ENCODE measurements around the gene MMP25.
A peak's percentile ranks its signal among the peaks of the same experiment; 100 is the strongest.

MMP25 gene

DNA sequence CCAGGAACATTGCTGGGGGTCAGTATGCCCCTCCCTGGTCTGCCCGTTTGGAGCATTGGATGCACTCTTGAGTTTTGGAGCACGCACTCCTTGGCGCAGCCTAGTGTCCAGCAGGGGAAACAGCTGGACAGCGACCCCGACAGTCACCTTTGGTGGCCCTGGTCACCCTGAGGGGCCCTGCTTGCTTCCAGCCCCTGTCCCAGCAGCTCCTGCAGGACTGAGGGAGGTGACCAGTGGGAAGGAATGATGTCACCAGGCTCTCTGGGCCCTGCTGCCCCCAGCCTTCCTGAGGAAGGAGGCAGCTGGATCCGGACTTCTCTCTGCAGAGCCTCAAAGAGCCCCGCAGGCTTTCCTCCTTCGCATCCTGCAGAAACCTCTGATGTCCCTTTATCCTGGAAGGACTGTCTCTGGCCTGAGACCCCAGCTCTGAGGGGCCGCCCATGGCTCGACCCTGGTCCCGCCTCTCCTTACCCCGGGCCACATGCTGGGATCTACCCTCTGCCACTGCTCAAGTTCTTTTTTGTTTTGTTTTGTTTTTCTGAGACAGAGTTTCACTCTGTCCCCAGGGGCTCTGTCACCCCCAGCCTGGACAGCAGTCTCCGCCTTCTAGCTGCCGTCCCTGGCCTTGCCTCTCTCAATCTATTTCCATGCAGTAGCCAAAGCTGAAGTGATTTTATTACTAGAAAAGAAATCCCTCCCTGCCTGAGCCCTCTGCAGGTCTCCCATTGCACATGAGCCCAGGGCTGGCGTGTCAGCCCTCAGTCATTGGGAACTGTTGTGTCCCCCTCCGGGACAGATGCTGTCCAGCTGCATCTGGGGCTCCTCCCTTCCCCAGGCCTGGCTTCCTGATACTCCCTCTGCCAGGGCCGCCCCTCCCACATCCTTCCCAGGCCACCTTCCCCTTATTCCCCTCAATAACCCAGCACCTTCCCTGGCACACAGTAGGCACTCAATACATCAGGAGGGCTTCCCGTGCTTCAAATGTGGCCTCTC, 41.2 kb downstream of the MMP25 start:
- DNase-seq (ENCODE audit: insufficient read length) (no peak), FAIRE-seq (peak; percentile 5)
- TF ChIP-seq POLR2A (IDR thresholded peaks at IDR 0.05; ENCODE audit: low read depth, low read length) (no peak), TAF1 (IDR thresholded peaks at IDR 0.05; ENCODE audit: borderline replicate concordance, low read depth, low read length) (no peak), POLR2AphosphoS5 (IDR thresholded peaks at IDR 0.05; ENCODE audit: low read depth, low read length) (no peak)

DNA sequence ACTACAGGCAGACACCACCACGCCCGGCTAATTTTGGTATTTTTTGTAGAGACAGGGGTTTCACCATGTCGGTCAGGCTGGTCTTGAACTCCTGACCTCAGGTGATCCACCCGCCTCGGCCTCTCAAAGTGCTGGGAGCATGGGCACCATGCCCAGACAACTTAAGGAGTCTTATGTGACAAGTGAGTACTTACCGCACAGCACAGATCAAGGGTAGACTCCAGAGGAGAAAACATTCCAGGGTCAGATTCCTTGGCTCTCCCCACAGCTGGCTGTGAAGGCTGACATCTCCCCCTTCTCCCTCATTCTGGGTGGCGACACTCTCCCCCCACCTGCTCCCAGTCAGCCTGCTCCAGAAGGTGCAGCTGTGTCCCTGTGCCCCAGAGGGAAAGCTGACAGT, 42.1 kb downstream of the MMP25 start:
- FAIRE-seq: no peak
- no peak for DNase-seq (ENCODE audit: insufficient read length)

DNA sequence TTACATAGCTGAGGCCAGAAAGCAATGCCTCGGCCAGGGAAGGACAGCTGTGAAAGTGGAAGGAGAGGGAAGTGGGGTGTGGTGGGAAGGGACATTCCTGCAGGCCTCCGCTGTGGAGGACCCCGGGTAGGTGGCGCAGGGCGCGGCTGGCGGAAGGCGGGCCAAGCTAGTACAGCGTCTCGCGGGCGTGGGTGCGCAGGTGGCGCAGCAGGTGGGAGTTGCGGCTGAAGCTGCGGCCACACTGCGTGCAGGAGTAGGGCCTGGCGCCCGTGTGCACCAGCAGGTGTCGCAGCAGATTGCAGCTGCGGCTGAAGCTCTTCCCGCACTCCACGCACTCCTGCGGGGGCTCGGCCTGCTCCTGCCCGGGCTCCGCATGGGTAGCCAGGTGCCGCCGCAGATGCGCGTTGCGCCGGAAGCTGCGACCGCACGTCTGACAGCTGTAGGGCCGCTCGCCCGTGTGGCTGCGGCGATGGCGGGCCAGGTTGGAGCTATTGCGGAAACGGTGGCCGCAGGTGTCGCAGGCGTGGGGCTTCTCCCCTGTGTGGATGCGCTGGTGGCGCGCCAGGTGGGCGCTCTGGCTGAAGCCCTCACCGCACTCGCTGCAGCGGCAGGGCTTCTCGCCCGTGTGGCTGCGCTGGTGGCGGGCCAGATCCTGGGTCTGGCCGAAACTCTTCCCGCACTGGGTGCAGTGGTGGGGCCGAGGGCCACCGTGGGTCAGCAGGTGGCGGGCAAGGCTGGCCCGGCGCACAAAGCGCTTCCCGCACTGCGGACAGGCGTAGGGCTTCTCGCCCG, 42.8 kb downstream of the MMP25 start:
- TF ChIP-seq TAF1 (IDR thresholded peaks at IDR 0.05; ENCODE audit: borderline replicate concordance, low read depth, low read length): no peak
- TF ChIP-seq POLR2AphosphoS5 (IDR thresholded peaks at IDR 0.05; ENCODE audit: low read depth, low read length): no peak
- no peak for TF ChIP-seq POLR2A (IDR thresholded peaks at IDR 0.05; ENCODE audit: low read depth, low read length)
- DNase-seq (ENCODE audit: insufficient read length): no peak
- FAIRE-seq: no peak

More for the DNA sequence above, 42.1 kb downstream of the MMP25 start:
- TF ChIP-seq POLR2A (IDR thresholded peaks at IDR 0.05; ENCODE audit: low read depth, low read length) (no peak), TAF1 (IDR thresholded peaks at IDR 0.05; ENCODE audit: borderline replicate concordance, low read depth, low read length) (no peak)

DNA sequence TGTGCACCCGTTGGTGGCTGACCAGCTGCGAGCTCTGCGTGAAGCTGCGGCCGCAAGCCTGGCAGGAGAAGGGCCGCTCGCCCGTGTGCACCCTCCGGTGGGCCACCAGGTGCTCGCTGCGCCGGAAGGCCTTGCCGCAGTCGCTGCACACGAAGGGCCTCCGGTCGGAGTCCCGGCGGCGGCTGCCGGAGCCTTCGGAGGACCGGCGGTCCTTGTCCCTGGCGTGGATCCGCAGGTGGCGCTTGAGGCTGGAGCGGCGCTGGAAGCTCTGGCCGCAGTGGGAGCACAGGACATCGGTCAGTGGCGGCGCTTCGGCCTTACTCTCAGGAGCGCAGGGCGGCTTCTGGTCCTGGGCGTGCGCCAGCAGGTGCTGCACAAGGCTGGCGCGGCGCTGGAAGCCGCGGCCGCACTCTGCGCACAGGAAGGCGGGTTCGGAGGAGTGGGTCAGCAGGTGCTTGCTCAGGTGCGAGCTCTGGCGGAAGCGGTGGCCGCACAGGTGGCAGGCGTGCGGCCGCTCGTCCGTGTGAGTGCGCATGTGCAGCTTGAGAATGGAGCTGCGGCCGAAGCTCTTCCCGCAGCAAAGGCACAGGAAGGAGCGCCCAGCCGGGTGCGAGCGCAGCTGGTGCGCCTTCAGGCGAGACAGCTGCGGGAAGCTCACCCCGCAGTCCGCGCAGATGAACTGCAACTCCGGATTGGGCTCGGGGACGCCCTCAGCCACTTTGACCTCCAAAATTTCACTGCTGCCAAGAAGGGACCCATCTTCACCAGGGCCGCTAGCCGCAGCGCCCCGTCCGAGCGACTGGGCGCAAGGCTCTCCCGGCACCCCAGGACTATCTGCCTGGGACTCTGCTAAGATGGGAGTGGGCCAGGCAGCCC, 43.6 kb downstream of the MMP25 start:
- TF ChIP-seq POLR2A (IDR thresholded peaks at IDR 0.05; ENCODE audit: low read depth, low read length): no peak
- no peak for TF ChIP-seq TAF1 (IDR thresholded peaks at IDR 0.05; ENCODE audit: borderline replicate concordance, low read depth, low read length)
- no peak for TF ChIP-seq POLR2AphosphoS5 (IDR thresholded peaks at IDR 0.05; ENCODE audit: low read depth, low read length)
- FAIRE-seq: no peak
- DNase-seq (ENCODE audit: insufficient read length): no peak

DNA sequence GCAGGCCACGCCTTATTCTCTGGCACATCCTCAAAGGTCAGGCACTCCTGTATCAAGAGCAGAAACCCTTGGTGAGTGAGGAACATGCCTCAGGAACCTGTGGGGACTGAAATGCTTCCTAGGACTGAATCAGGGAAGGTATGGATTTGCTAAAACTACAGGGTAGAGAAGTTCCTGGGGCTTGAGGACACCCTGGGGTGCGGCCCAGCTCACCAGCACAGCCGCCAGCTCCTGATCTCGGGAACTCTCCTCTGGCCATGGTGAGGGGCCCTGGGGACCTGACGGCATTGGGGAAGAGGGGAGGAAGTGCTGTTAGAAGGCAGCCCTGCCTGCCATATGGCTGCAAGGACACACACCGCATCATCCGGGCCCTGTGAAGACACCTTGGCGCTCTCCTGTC, 45.2 kb downstream of the MMP25 start:
- DNase-seq (ENCODE audit: insufficient read length): no peak
- FAIRE-seq: no peak
- no peak for TF ChIP-seq POLR2AphosphoS5 (IDR thresholded peaks at IDR 0.05; ENCODE audit: low read depth, low read length)
- TF ChIP-seq TAF1 (IDR thresholded peaks at IDR 0.05; ENCODE audit: borderline replicate concordance, low read depth, low read length): no peak
- no peak for TF ChIP-seq POLR2A (IDR thresholded peaks at IDR 0.05; ENCODE audit: low read depth, low read length)

DNA sequence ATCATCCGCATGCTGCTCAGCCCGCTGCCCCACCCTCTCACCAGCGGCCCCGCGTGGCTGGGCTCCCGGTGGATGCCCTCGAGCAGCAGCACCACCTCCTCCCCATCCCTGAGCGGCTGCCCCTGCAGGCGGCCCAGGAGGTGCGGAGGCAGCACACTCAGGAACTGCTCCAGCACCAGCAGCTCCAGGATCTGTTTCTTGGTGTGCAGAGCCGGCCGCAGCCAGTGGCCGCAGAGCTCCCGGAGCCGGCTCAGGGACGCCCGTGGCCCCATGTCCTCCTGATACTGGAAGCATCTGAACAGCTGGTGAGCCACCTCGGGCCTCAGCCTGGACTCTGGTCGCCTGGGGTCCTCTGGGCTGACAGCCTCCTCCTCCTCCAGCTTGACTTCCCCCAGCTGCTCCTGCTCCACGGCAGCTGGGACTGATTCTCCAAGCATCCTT, 46.2 kb downstream of the MMP25 start:
- DNase-seq (ENCODE audit: insufficient read length): no peak
- no peak for FAIRE-seq
- TF ChIP-seq TAF1 (IDR thresholded peaks at IDR 0.05; ENCODE audit: borderline replicate concordance, low read depth, low read length): no peak
- TF ChIP-seq POLR2A (IDR thresholded peaks at IDR 0.05; ENCODE audit: low read depth, low read length): no peak
- TF ChIP-seq POLR2AphosphoS5 (IDR thresholded peaks at IDR 0.05; ENCODE audit: low read depth, low read length): no peak

DNA sequence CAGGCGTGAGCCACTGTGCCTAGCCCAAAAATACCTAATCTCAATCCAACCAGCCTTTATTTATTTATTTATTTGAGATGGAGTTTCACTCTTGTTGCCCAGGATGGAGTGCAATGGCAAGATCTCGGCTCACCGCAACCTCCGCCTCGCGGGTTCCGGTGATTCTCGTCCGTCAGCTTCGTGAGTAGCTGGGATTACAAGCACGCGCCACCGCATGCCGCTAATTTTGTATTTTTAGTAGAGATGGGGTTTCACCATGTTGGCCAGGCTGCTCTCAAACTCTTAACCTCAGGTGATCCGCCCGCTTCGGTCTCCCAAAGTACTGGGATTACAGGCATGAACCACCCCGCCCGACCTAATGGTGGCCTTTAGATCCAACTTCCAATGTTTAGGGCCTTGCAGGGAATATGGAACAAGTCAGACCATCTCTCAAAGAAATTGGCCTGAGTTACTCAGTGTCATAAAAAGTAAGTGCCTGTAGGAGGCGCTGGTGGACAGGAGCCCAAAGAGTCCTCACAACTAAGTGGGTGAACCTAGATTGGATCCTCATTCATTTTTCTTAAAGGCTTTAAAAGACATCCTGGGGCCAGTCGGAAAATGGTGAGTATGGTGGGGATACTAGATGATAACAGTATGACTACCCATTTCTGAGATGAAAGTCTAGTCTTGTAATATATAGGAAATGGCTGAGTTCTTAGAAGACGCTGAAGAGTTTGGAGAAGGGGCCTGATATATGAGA, 48.1 kb downstream of the MMP25 start:
- TF ChIP-seq POLR2AphosphoS5 (IDR thresholded peaks at IDR 0.05; ENCODE audit: low read depth, low read length) (no peak), POLR2A (IDR thresholded peaks at IDR 0.05; ENCODE audit: low read depth, low read length) (no peak), TAF1 (IDR thresholded peaks at IDR 0.05; ENCODE audit: borderline replicate concordance, low read depth, low read length) (no peak)
- no peak for DNase-seq (ENCODE audit: insufficient read length)
- no peak for FAIRE-seq

DNA sequence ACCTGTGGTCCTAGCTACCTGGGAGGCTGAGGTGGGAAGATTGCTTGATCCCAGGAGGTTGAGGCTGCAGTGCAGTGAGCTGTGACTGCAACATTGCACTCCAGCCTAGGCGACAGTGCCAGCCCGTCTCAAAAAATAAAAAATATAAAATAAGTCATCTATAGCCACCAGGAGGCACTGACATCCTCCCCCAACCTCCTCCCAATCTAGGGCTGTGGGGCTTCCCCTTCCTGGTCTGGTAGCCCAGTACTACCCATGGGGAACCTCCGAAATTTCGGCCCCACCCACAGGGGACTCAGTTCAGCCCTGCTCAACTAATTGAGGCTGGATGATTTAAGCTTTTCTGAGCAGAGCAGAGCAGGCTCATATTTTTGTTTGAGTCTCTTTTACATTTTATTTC, 49.5 kb downstream of the MMP25 start:
- FAIRE-seq: peak; percentile 38
- TF ChIP-seq POLR2AphosphoS5 (IDR thresholded peaks at IDR 0.05; ENCODE audit: low read depth, low read length): no peak
- peak; percentile 88 for DNase-seq (ENCODE audit: insufficient read length)

DNA sequence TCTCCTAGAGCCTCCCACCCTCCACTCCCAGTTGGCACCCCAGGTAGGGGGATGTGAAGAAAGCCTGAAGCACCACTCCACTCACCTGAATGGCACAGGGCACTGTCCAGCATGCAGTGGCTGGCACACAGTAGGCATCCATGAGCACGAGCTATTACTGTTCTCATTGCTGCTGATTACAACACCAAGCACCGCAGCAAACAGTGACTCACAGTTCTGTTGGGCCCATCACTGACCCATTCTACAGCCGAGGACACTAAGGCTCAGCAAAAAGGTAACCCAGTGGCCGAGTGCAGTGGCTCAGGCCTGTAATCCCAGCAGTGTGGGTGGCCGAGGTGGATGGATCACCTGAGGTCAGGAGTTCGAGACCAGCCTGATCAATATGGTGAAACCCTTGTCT, 50.0 kb downstream of the MMP25 start:
- TF ChIP-seq TAF1 (IDR thresholded peaks at IDR 0.05; ENCODE audit: borderline replicate concordance, low read depth, low read length) (no peak), POLR2AphosphoS5 (IDR thresholded peaks at IDR 0.05; ENCODE audit: low read depth, low read length) (no peak), POLR2A (IDR thresholded peaks at IDR 0.05; ENCODE audit: low read depth, low read length) (no peak)
- DNase-seq (ENCODE audit: insufficient read length) (no peak), FAIRE-seq (no peak)

DNA sequence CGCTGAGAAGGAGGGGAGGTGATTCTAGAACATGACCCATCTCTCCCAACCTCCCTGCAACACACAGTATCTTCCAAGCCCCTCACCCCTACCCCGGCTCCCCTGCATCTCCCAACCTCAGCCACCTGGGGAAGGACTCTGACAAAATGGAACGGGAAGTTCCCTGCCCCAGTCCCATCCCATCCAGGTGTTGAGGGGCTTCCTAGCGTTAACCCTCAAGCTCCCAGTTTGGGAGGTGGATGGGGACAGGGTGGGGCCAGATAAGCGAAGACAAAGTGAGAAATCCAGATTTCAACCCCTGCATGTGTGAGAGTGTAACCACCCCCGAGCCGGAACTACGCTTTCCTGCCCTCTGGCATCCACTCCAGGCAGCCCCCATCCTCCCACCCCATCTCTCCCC, 50.9 kb downstream of the MMP25 start:
- FAIRE-seq (no peak), DNase-seq (ENCODE audit: insufficient read length) (no peak)
- TF ChIP-seq TAF1 (IDR thresholded peaks at IDR 0.05; ENCODE audit: borderline replicate concordance, low read depth, low read length): no peak
- TF ChIP-seq POLR2A (IDR thresholded peaks at IDR 0.05; ENCODE audit: low read depth, low read length): no peak
- TF ChIP-seq POLR2AphosphoS5 (IDR thresholded peaks at IDR 0.05; ENCODE audit: low read depth, low read length): no peak
